ENCODE data around the gene DDX1. TPM values are rescaled to one million over a fixed set of nuclear protein-coding genes. Genes with fewer than 3 reads are reported as not detected.

The DDX1 gene
- total RNA-seq, 1 donor from 2014 or later = 81.3 TPM

GRCh38 chr2:15624903-15625302 lies 33.2 kb downstream of the DDX1 start:
- Histone ChIP-seq H3K36me3 (ENCODE audit: control insufficient read depth, insufficient read depth, low read length) (peaks cover 6% of the 10 kb centered on the region), H3K27me3 (ENCODE audit: control insufficient read depth, insufficient read depth, low read length) (no peaks in the 10 kb centered on the region), H3K4me3 (ENCODE audit: low read depth, low read length) (no peak overlapping the region)
- no peak for TF ChIP-seq CTCF (IDR thresholded peaks at IDR 0.05; ENCODE audit: insufficient read depth, low read length, severe bottlenecking)
- DNase-seq (ENCODE audit: low read depth) (no peak), FAIRE-seq (no peak)

- TF ChIP-seq CTCF (IDR thresholded peaks at IDR 0.05; ENCODE audit: insufficient read depth, low read length, severe bottlenecking) = no peak
- Histone ChIP-seq H3K27me3 (ENCODE audit: control insufficient read depth, insufficient read depth, low read length) (no peaks in the 10 kb centered on the region), H3K4me3 (ENCODE audit: low read depth, low read length) (no peak overlapping the region), H3K36me3 (ENCODE audit: control insufficient read depth, insufficient read depth, low read length) (peaks cover 7% of the 10 kb centered on the region)
- FAIRE-seq = no peak
- no peak for DNase-seq (ENCODE audit: low read depth)
These were observed 33.8 kb downstream of the DDX1 start for GRCh38 chr2:15625344-15626036.

DNA sequence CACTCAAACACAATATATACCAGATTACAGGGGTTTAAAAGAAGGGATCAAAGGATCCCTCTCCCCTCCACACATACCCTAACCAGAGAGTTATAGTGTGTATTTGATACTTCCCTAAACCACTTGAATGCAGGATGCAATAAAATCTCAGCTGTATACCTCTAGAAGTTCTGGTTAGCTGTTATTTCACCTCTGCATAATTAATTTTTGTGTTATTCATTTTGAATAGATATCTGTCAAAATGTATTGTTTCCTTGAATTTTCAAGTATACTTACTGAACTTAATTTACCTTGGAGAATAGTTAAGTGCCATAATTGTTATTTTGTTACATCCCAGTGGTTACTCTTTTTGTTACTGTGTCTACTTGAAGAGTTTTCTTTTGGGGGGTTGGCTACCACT lies 34.5 kb downstream of the DDX1 start:
- peaks cover 7% of the 10 kb centered on the region for H3K36me3 ChIP-seq (ENCODE audit: control insufficient read depth, insufficient read depth, low read length)
- no peak for FAIRE-seq

DNA sequence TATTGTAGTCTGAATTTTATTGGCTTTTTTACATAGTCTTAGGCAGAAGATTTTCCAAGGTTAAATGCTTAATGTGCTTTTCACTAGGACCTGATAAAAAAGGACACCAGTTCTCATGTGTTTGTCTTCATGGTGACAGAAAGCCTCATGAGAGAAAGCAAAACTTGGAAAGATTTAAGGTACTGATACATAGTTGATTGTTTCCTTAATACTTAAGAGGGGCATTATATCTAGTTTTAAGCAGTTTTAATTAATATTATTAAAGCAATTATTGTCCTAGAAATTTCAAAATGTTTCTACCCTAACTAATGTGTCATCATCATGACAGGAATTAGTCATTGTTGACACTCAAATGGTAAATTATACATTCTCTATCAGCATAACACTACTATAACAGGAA lies 35.3 kb downstream of the DDX1 start:
- DNase-seq (ENCODE audit: low read depth) (peak; percentile 17), FAIRE-seq (no peak)
- H3K4me3 ChIP-seq (ENCODE audit: low read depth, low read length) = no peak overlapping the region
- H3K36me3 ChIP-seq (ENCODE audit: control insufficient read depth, insufficient read depth, low read length) = peaks cover 8% of the 10 kb centered on the region
- H3K27me3 ChIP-seq (ENCODE audit: control insufficient read depth, insufficient read depth, low read length) = no peaks in the 10 kb centered on the region
- no peak for TF ChIP-seq CTCF (IDR thresholded peaks at IDR 0.05; ENCODE audit: insufficient read depth, low read length, severe bottlenecking)

More for the DNA sequence above, 34.5 kb downstream of the DDX1 start:
- H3K27me3 ChIP-seq (ENCODE audit: control insufficient read depth, insufficient read depth, low read length) = no peaks in the 10 kb centered on the region
- TF ChIP-seq CTCF (IDR thresholded peaks at IDR 0.05; ENCODE audit: insufficient read depth, low read length, severe bottlenecking) = no peak
- no peak overlapping the region for H3K4me3 ChIP-seq (ENCODE audit: low read depth, low read length)
- no peak for DNase-seq (ENCODE audit: low read depth)

GRCh38 chr2:15627817-15628684 lies 36.4 kb downstream of the DDX1 start:
- H3K4me3 ChIP-seq (ENCODE audit: low read depth, low read length) = no peak overlapping the region
- no peaks in the 10 kb centered on the region for H3K27me3 ChIP-seq (ENCODE audit: control insufficient read depth, insufficient read depth, low read length)
- DNase-seq (ENCODE audit: low read depth) (no peak), FAIRE-seq (no peak)
- peaks cover 10% of the 10 kb centered on the region for H3K36me3 ChIP-seq (ENCODE audit: control insufficient read depth, insufficient read depth, low read length)
- TF ChIP-seq CTCF (IDR thresholded peaks at IDR 0.05; ENCODE audit: insufficient read depth, low read length, severe bottlenecking) = no peak
